Raji (cell line): Measurements from ENCODE around the gene HNRNPH1.

Experiments
- POLR2A ChIP-seq: IDR thresholded peaks from 2 replicates; pipeline ENCODE4 v1.6.1; 2011; ENCODE audit warnings: low read depth, low read length, control low read depth; ENCODE audit not compliant: insufficient read depth

HNRNPH1 gene

GRCh38 chr5:179599566-179599965 is 23.9 kb downstream of the HNRNPH1 start:
- no peak for TF ChIP-seq POLR2A

GRCh38 chr5:179599100-179599499 is 24.4 kb downstream of the HNRNPH1 start:
- no peak for TF ChIP-seq POLR2A

- no peak for TF ChIP-seq POLR2A
These were observed 27.1 kb downstream of the HNRNPH1 start for GRCh38 chr5:179596421-179596820.

- TF ChIP-seq POLR2A, result no peak
These were observed 27.6 kb downstream of the HNRNPH1 start for GRCh38 chr5:179595916-179596315.

GRCh38 chr5:179588166-179588565 is 35.3 kb downstream of the HNRNPH1 start:
- TF ChIP-seq POLR2A, result no peak

GRCh38 chr5:179585941-179586401 is 37.5 kb downstream of the HNRNPH1 start:
- no peak for TF ChIP-seq POLR2A

GRCh38 chr5:179577286-179577960 is 46.0 kb downstream of the HNRNPH1 start:
- no peak for TF ChIP-seq POLR2A

- no peak for TF ChIP-seq POLR2A
These were observed 51.1 kb downstream of the HNRNPH1 start for GRCh38 chr5:179572386-179572785.

- TF ChIP-seq POLR2A, result no peak
These were observed 54.8 kb downstream of the HNRNPH1 start for GRCh38 chr5:179568721-179569120.

- TF ChIP-seq POLR2A, result no peak
These were observed 58.9 kb downstream of the HNRNPH1 start for GRCh38 chr5:179564526-179564925.
